Lower leg skin (tissue), 4 donors: ENCODE results near the gene SGO2. TPM values are rescaled to one million over a fixed set of nuclear protein-coding genes. Genes with fewer than 3 reads are reported as not detected.

Source experiments
- DNase-seq, 2 donors: peaks; one replicate each; pipeline ENCODE4 v3.0.0-alpha.2; 2019; ENCODE audit warnings: low spot score in 2 of 2
- H3K4me3 ChIP-seq: fragments of 200-600 bp; sonication (generic); 2 replicates; pipeline ENCODE4 v1.5.1; 2017; ENCODE audit warnings: mild to moderate bottlenecking, low read depth; ENCODE audit not compliant: poor library complexity, severe bottlenecking
- CTCF ChIP-seq, 3 donors: fragments of 450-650 bp; IDR thresholded peaks; one replicate each; pipeline ENCODE4 v1.5.1; 2016; ENCODE audit warnings: antibody characterized with exemption in 3 of 3, mild to moderate bottlenecking in 3 of 3, moderate library complexity in 2 of 3
- POLR2A ChIP-seq, 2 donors: fragments of 450-650 bp; IDR thresholded peaks; one replicate each; pipeline ENCODE4 v1.6.1; 2016 to 2017; ENCODE audit warnings: antibody characterized with exemption in 2 of 2, mild to moderate bottlenecking in 1 of 2, moderate library complexity in 1 of 2
- WGBS, 2 donors: methylation state at CpG; one replicate each; pipeline ENCODE4 v1.1.5; 2018; 5-methylcytosine and 5-hydroxymethylcytosine counted together
- intact Hi-C: fragments of 100-400 bp; cut with DNase I; formaldehyde crosslinking; loops from one replicate; pipeline ENCODE4 v1.15.0; 2023; ENCODE audit warnings: low total_unique reads
- total RNA-seq, 4 donors: library from RNA; depleted of rRNA; stranded (reverse); fragments of >200 nt; gene quantifications; one replicate each; pipeline ENCODE4 v1.1.0, GENCODE V29; 2016

The SGO2 gene
- total RNA-seq, 4 donors from 2014 or later: 0.57 to 3.5 (median 1.5) TPM

- 88 to 93% methylated on average over 3 of the region's 3 CpGs for WGBS, 2 donors
- intact Hi-C loops: no loop called here
- DNase-seq: no peak
- no peak overlapping the region for H3K4me3 ChIP-seq
- no peak for TF ChIP-seq POLR2A (IDR thresholded peaks at IDR 0.05)
- TF ChIP-seq CTCF (IDR thresholded peaks at IDR 0.05): no peak
These were observed 58.6 kb downstream of the SGO2 start for GRCh38 chr2:200584639-200585038.

GRCh38 chr2:200585340-200585729, 59.3 kb downstream of the SGO2 start:
- no peak for DNase-seq
- intact Hi-C loops: no loop called here
- WGBS, 2 donors: 11 to 18% methylated on average over 2 of the region's 2 CpGs
- TF ChIP-seq CTCF (IDR thresholded peaks at IDR 0.05) (no peak), POLR2A (IDR thresholded peaks at IDR 0.05) (no peak)
- peak overlapping the region; percentile 49 for H3K4me3 ChIP-seq

DNA sequence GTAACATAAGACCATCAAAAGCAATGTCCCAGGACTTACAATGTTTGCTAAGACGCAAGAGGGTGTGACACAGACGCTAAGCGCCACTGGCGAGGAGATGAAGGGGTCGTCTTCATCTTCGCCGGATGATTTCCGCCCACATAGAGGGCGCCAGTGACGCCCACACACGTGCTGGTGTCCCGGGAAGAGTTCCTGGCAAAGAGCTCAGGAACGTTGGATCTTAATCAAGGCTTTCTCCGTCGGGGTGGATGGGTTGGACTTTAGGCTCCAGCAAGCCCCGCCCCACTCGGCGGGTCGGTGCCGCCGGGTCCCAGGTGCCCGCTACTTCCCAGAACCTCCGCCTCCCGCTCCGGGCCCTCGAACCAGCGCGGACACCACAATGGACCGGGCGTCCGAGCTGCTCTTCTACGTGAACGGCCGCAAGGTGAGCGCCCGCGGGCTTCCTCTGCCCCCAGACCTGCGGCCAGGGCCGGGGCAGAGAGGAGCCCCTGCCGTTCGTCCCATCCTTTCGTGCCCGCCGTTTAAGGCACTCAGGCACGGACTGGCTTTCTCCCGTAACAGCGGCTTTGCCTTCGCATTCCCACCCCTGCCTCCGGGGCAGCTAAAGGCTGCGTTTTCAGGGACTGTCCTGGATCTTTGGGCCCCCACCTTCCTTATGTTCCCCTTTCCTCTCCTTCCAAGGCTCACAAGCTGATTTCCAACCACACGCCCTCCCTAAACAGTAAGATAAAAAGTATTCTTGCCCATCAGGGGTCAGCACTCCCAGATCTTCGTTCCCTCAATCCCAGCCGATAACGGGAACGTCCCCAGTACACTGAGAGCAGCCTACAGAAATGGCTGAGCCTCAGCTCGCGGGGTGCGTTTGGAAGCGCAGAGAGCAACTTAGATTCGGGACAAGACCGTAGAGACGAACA, 60.0 kb downstream of the SGO2 start, which contains the start of gene AOX1:
Gene AOX1, plus strand, starts transcription at position 285 of the 914 bp plus-strand sequence. Its CDS starts 95 bp downstream, at position 380.
- intact Hi-C loops: no loop called here
- DNase-seq: peak; percentile 81 to 94
- TF ChIP-seq CTCF (IDR thresholded peaks at IDR 0.05): no peak
- TF ChIP-seq POLR2A (IDR thresholded peaks at IDR 0.05): no peak
- 4 to 7% methylated on average over 54 to 61 of the region's 62 CpGs for WGBS, 2 donors
- H3K4me3 ChIP-seq: peak within 1 kb of the TSS; percentile 49

GRCh38 chr2:200586644-200586975, 60.6 kb downstream of the SGO2 start:
- 66 to 70% methylated on average over 9 of the region's 9 CpGs for WGBS, 2 donors
- no peak for DNase-seq
- intact Hi-C loops: no loop called here
- H3K4me3 ChIP-seq: peak overlapping the region; percentile 49
- no peak for TF ChIP-seq POLR2A (IDR thresholded peaks at IDR 0.05)

DNA sequence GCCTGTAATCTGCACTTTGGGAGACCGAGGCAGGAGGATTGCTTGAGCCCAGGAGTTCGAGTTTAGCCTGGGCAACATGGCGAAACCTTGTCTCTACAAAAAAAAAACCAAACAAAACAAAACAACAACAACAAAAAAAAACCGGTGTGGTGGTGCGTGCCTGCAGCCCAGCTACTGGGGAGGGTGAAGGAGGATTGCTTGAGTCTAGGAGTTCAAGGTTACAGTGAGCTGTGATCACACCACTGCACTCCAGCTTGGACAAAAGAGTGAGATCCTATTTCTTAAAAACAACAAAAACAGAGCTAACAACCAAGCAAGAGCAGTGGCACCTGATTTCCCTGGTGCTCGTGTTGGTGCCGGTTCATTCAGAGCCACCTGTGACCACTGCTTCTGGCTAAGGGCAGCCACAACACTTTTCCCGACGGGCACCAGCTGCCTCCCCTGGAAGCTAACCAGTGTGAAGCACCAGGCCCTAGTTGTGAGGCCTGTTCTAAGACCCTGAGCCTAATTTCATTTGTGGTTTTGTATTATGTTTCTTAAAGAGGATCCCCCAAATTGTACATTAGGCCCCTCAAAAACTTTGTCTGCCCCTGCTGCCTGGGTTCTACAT, 61.1 kb downstream of the SGO2 start:
- no peak for DNase-seq
- intact Hi-C loops: no loop called here
- TF ChIP-seq CTCF (IDR thresholded peaks at IDR 0.05): no peak
- TF ChIP-seq POLR2A (IDR thresholded peaks at IDR 0.05): no peak
- 86 to 87% methylated on average over 9 of the region's 9 CpGs for WGBS, 2 donors
- peak overlapping the region; percentile 49 for H3K4me3 ChIP-seq

GRCh38 chr2:200588076-200588678, 62.2 kb downstream of the SGO2 start:
- 82 to 92% methylated on average over 4 of the region's 4 CpGs for WGBS, 2 donors
- TF ChIP-seq CTCF (IDR thresholded peaks at IDR 0.05): no peak
- TF ChIP-seq POLR2A (IDR thresholded peaks at IDR 0.05): no peak
- H3K4me3 ChIP-seq: no peak overlapping the region
- intact Hi-C loops: no loop called here
- no peak for DNase-seq
